ENCODE measurements around the gene PDIA6. TPM values are rescaled to one million over a fixed set of nuclear protein-coding genes. Genes with fewer than 3 reads are reported as not detected.

PDIA6 gene
- total and polyA plus RNA-seq, 9 of the 15 experiments (the other 6 are each of a cell fraction or from before 2014, with no cell fraction given), result 166 to 268 (median 229) TPM

GRCh38 chr2:10810202-10811161 lies 2.1 kb downstream of the PDIA6 start (continued):
- TF ChIP-seq MBD1 (CRISPR knock-in tag; IDR thresholded peaks at IDR 0.05) (no peak), FOSL1 (tag; conservative IDR thresholded peaks at IDR 0.05) (no peak), FOXJ3 (CRISPR knock-in tag; IDR thresholded peaks at IDR 0.05) (no peak), KDM1A (IDR thresholded peaks at IDR 0.05) (peak; percentile 6 to 26; a peak in 1 of 4 replicates), SRF (CRISPR knock-in tag; IDR thresholded peaks at IDR 0.05) (peak in 1 of 2 experiments; percentile 79; a peak in 1 of 4 replicates), CTBP1 (IDR thresholded peaks at IDR 0.05; ENCODE audit: borderline replicate concordance) (peak; percentile 18; the same call in 1 of the 2 replicates), RREB1 (CRISPR knock-in tag; IDR thresholded peaks at IDR 0.05) (no peak), TCF3 (CRISPR knock-in tag; IDR thresholded peaks at IDR 0.05) (peak; percentile 49), ZNF444 (CRISPR knock-in tag; IDR thresholded peaks at IDR 0.05) (no peak), CBX2 (IDR thresholded peaks at IDR 0.05; ENCODE audit: insufficient read depth, low read length, poor library complexity, severe bottlenecking) (no peak), CBFA2T3 (IDR thresholded peaks at IDR 0.05) (peak; percentile 69), HMGXB4 (CRISPR knock-in tag; IDR thresholded peaks at IDR 0.05) (no peak), POU5F1 (IDR thresholded peaks at IDR 0.05; ENCODE audit: borderline replicate concordance, low read depth, low read length, partially characterized antibody) (no peak), ESRRA (IDR thresholded peaks at IDR 0.05; ENCODE audit: borderline replicate concordance, low read depth) (no peak), CREB1 (IDR thresholded peaks at IDR 0.05) (0 out of 2 replicates have a peak, but pooled peaks have one; percentile 21), CREB1 (CRISPR knock-in tag; IDR thresholded peaks at IDR 0.05) (no peak), HCFC1 (IDR thresholded peaks at IDR 0.05; ENCODE audit: low read depth, low read length) (no peak), HDGF (IDR thresholded peaks at IDR 0.05) (no peak), LCOR (CRISPR knock-in tag; IDR thresholded peaks at IDR 0.05) (0 out of 2 replicates have a peak, but pooled peaks have one; percentile 50)

Data from K562 (cell line).